Activated T-cell treated with anti-CD3 and anti-CD28 coated beads, Interleukin-2, amount 50 U/mL, for 48 hours (primary cell): ENCODE data around the gene KCNMB2.
"Not testable (repeated sequence)": the region's sequence is repeated elsewhere in the genome, so short reads cannot be mapped to it uniquely, and the experiment has no call there.

Experiments used
- DNase-seq, 2 experiments: peaks; one replicate each; pipeline ENCODE4 v3.0.0-alpha.2; 2020

KCNMB2 gene

DNA sequence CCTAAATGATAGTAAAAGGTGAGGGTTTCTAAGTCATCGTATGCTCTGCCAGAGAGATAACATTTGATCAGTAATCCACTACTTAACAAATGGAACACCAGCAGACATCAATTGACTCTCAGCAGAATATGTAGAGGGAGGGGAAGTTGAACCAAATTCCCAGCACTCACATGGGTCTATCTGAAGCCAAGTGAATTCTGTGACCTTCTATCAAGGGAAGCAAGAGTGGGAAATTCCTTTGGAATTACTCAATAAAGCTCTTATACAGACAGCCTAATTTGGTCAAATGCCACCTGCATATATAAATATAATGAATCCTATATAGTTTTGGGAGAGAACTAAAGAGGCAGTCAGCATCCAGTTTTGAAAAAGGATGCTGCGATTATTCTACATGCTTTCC, 15.8 kb upstream of the KCNMB2 start:
- no peak for DNase-seq

- DNase-seq = no peak
These were observed 13.8 kb upstream of the KCNMB2 start for GRCh38 chr3:178522200-178523052.

GRCh38 chr3:178525251-178525650, 11.0 kb upstream of the KCNMB2 start:
- no peak for DNase-seq

DNA sequence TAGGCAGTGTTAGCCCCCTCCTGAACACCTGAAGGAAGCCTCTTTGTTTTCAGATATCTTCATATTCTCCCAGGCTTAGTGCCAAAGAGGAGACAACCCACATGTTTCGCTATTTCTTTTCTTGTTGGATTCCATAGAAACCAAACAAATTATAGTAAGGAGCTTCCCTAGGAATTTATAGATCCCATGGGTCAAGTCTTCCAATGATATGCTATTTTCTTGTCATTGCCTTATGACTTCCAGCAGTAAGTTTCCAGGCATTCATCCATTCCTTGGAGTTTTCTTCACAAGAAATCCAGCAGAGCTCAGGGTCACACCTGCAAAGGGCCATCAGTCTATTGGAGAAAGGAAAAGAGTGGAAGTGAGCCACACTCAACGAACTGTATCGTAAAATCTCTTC, 9.9 kb upstream of the KCNMB2 start:
- DNase-seq = no peak

DNA sequence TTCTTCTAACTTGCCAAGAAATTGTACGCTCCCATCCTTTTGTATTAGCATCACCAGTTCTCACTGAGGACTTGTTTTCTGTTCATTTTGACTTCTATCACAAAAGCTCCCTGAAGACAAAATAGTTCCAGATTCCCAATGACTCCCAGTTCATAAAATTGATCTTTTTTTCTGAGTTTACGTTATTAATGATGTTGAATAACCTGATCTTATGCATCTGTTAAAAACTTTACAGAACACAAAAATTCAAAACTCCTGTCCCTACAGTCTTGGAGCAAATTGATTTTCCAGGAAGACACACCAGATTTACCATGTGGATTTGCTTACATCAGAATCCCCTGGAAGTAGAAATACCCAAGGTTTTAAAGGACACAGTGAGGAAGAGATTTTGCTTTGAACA, 8.3 kb upstream of the KCNMB2 start:
- DNase-seq = no peak

GRCh38 chr3:178529606-178530225, 6.5 kb upstream of the KCNMB2 start:
- no peak for DNase-seq

- no peak for DNase-seq
These were observed 3.8 kb upstream of the KCNMB2 start for GRCh38 chr3:178532476-178532875.

DNA sequence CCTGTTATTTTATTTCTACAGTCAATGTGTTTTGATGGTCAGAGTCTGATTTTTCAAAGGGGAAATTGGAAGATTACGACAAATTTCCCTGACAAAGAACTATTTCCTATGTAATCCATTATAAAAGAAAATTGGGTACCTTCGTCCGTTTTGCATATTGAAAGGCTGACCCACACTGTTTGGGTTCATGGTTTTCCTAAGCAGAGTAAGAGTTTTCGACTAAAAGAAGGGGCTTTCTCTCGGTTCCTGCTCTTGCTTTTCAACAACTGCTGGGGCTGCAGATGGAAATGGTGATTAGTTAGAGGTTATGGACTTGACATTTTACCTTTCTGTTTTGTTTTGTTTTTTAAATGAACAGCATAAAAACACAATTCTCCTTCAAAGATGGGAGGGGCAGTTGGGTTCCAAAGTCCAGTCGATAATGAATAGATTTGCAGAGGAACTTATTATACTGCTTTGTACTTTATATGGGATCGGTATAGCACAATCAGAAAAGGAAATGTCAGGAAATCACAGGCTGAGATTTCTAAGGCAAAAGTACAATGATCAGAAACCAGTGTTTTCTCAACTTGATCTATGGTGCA, 978 bp downstream of the KCNMB2 start:
- DNase-seq = no peak

GRCh38 chr3:178538056-178538455, 1.8 kb downstream of the KCNMB2 start:
- no peak for DNase-seq

- no peak for DNase-seq
These were observed 3.9 kb downstream of the KCNMB2 start for GRCh38 chr3:178540184-178540583.

DNA sequence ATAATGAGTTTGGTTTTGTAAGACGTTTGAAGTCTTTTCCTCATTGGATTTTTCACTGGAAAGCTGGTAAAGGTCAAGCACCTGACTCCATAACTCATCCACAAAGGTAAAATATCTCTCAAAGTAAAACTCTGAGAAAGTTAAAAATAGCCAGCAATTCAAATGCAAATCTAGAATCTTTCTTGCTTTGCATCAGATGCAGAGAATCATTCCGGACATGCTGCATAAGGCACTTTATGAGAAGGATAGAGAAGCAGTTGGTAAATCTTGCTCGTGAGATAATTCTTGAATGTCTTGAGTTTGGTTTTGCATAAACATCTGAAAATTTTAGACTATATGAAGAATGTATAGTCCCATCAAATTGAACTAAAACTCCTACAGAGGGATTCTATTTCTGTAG, 9.1 kb downstream of the KCNMB2 start:
- DNase-seq = no peak

DNA sequence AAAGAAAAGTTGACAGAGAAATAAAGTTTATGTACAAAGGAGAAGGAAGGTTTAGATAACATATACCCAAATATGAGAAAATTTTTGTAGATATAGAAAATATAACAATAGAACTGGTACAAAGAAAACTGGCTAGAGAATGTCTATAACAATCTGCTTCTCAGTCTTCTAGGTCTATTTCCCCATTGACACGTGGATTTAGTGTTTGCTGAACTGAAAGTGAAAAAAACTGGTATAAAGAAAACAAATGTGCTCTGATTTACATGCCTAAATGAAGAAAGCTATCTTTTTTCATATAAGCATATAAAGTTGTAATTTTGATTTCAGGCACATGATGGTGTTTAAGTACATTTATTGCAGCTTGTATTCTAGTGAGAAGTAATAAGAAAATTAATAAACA, 9.8 kb downstream of the KCNMB2 start:
- DNase-seq = no peak

GRCh38 chr3:178549426-178549825, 13.2 kb downstream of the KCNMB2 start:
- DNase-seq = not testable (repeated sequence)

DNA sequence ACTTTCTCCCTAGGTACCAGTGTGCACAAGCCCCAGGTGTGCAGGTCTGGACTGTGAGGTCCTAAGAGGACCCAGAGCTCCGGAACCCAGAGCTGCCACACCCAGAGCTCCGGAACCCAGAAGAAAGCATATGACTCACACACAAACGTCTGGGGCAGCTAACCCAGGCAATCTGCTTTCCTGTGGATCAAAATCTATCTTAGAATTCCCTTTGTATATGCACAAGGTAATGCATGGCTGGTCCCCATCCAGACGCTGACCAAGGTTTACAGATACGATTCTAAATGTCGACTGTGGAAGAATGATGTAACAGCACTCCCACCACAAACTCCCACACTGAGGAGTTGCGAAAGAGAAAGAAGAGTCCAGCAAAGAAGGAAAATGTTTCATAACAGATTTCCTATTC, 15.7 kb downstream of the KCNMB2 start:
- no peak for DNase-seq

- DNase-seq = no peak
These were observed 22.4 kb downstream of the KCNMB2 start for GRCh38 chr3:178558637-178559036.

DNA sequence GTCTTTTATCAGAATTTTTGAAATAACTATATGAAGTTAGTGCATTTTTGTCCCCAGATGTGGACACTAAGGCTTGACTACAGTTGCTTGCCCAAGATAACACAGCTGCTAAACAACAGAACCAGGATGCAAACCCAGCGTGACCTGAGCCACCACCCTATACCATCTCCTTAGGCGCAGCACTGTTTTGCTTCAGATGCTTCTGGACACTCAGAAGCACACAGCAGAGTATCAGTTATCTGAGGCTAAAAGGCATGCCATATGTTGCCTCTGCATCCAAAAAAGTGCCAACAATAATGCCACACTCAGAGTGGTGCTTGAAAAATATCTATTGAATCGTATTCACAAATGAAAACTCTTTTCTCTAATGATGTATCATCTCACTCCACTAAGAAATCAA, 24.5 kb downstream of the KCNMB2 start:
- DNase-seq = no peak

DNA sequence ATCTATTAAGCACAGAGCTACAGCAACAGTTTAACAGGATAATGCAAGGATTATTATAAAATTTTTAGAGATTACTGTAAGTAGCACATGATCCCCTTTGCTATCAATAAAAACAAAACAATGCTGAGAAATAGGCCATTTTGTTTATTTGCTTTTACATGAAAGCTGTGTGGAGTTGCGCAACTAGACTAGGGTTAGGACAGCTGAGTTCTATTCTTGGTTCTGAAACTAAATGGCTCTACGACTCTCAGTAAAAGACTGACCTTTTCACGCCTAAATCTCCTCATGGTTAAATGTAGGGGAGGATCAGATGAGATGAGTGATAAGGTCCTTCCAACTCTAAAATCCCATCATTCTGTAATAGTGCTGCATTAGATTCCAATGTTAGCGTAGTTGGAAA, 25.0 kb downstream of the KCNMB2 start:
- DNase-seq = no peak

GRCh38 chr3:178562143-178562946, 26.1 kb downstream of the KCNMB2 start:
- no peak for DNase-seq

GRCh38 chr3:178562947-178563232, 26.7 kb downstream of the KCNMB2 start:
- DNase-seq = no peak

DNA sequence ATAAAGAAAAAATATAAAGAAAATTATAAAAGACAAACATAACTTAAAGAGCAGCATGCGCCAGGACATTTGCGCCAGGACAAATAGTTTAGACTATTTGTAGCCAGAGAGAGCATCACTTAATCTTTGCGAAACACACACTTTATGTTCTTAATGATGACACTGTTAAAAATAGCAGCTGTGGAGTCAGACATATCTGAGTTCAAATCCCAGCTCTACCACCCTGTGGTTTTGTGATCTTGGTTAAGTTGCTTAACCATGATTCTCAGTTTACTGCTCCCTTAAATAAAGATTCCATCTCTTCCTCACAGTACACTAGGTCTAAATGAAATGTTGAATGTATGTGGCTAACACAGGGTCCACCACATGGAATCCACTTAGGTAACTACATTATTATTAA, 31.4 kb downstream of the KCNMB2 start:
- DNase-seq = no peak

DNA sequence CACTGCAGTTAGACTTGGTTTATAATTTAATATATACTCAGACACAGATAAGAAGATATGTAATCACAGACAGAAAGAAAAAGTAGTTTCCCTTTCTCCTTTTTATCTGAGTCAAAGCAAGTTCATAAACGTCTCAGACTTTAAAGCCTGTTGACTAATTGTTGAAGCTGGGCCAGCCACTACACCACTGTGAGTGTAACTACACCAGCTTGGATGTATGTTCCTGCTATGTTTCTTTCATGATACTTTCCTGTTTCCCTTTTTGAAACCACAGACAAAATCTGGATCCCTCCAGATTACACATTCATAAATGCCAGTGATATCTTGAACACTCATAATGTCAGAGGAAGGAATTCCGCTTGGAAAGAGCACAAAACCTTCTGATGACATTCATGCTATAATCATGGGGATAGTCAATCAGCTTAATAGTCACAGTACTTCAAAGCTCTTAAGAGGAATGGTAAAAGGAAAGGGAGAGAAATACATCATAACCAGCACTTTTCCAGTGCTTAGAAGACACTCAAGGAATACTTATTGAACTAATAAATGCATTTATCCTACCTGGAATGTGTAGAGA, 32.0 kb downstream of the KCNMB2 start:
- DNase-seq = no peak

- no peak for DNase-seq
These were observed 32.7 kb downstream of the KCNMB2 start for GRCh38 chr3:178568911-178569310.

DNA sequence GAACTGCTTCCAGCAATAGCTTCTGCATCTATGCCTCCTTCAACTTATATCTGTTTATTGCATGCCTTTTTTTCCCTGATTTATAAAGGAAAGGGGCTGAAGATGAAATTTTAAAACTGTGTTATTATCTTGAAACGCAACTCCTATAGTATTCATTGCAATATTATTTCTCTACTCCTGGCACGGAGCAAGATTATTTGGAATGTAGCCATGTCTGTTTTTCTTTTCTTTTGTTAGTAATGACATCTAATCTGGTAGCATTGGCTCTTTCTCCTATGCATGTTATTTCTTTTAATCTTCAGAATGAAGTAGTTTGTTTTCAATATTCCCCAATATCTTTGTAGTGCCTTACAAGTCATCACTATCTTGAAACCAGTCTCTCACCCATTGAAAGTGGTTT, 33.6 kb downstream of the KCNMB2 start:
- no peak for DNase-seq
